A549 (cell line): ENCODE data around the gene LIG1. TPM values are rescaled to one million over a fixed set of nuclear protein-coding genes. Genes with fewer than 3 reads are reported as not detected.

Experiments used
- ATAC-seq, 2 experiments: fragments of 200-7000 bp in 1 of 2; fragments of >200 bp in 1 of 2; cut with Nextera tagmentation in 1 of 2; cut with Tn5 transposase in 1 of 2; 3 replicates each; pipeline versions ENCODE4 v1.8.0 to v1.9.1; 2018 to 2020; ENCODE audit warnings: mild to moderate bottlenecking in 1 of 2, moderate library complexity in 1 of 2
- CTCF ChIA-PET: fragments of 300-600 bp; sonication (Branson Sonifier 250); formaldehyde crosslinking; extraction: SDS; loops from one replicate; lab custom pipeline; 2021; ENCODE audit warnings: antibody characterized with exemption, inconsistent platforms; lab: Yijun Ruan, JAX
- POLR2A ChIA-PET: fragments of 350-600 bp; formaldehyde crosslinking; extraction: SDS; loops from one replicate; lab custom pipeline; 2021; ENCODE audit warnings: antibody characterized with exemption, inconsistent platforms; lab: Yijun Ruan, JAX
- DNase-seq, 2 experiments: peaks; one replicate each; pipeline versions ENCODE4 v3.0.0 to v3.0.0-alpha.2; 2011 to 2016; ENCODE audit warnings: low read depth in 1 of 2, low spot score in 1 of 2
- FAIRE-seq: peaks from 2 replicates; lab custom pipeline; 2011; peaks lifted over from hg19 to GRCh38; lab: Jason Lieb, UNC
- H3K27ac ChIP-seq, 2 experiments: fragments of >200 bp; sonication (Bioruptor Twin); formaldehyde crosslinking; 3 replicates each; pipeline ENCODE4 v1.5.1; 2016 to 2017
- H3K4me1 ChIP-seq: fragments of >200 bp; sonication (Bioruptor Twin); formaldehyde crosslinking; 3 replicates; pipeline ENCODE4 v1.6.1; 2016
- H3K4me2 ChIP-seq: fragments of >200 bp; sonication (Bioruptor Twin); formaldehyde crosslinking; 3 replicates; pipeline ENCODE4 v1.6.1; 2016
- H3K4me3 ChIP-seq: fragments of >200 bp; sonication (Bioruptor Twin); formaldehyde crosslinking; 3 replicates; pipeline ENCODE4 v1.5.1; 2016
- H3K9me3 ChIP-seq: fragments of >200 bp; sonication (Bioruptor Twin); formaldehyde crosslinking; 3 replicates; pipeline ENCODE4 v1.6.1; 2016
- CHD2 ChIP-seq: fragments of 150-350 bp; IDR thresholded peaks from 2 replicates; pipeline ENCODE4 v1.6.1; 2014; ENCODE audit warnings: low read length; ENCODE audit not compliant: partially characterized antibody
- CHD4 ChIP-seq: fragments of 200-600 bp; sonication (generic); IDR thresholded peaks from 2 replicates; pipeline ENCODE4 v1.6.1; 2016; ENCODE audit warnings: antibody characterized with exemption, mild to moderate bottlenecking, borderline replicate concordance
- CTCF ChIP-seq: fragments of >200 bp; sonication (Bioruptor Twin); formaldehyde crosslinking; IDR thresholded peaks from 3 replicates; pipeline ENCODE4 v1.5.1; 2016
- EHMT2 ChIP-seq: fragments of 200-600 bp; sonication (generic); IDR thresholded peaks from 2 replicates; pipeline ENCODE4 v1.6.1; 2016; ENCODE audit warnings: antibody characterized with exemption, low read depth, mild to moderate bottlenecking, moderate library complexity
- EP300 ChIP-seq, 2 experiments: fragments of >200 bp; sonication (Bioruptor Twin); formaldehyde crosslinking; IDR thresholded peaks; 2 replicates in 1 of 2; 3 replicates in 1 of 2; pipeline ENCODE4 v1.6.1; 2016 to 2017
- ESRRA ChIP-seq: fragments of 150-350 bp; IDR thresholded peaks from 2 replicates; pipeline ENCODE4 v1.6.1; 2014; ENCODE audit warnings: mild to moderate bottlenecking, low read length, borderline replicate concordance
- FOSL2 ChIP-seq, 2 experiments: fragments of 450-650 bp in 1 of 2; fragments of >200 bp in 1 of 2; sonication (Bioruptor Twin) in 1 of 2; formaldehyde crosslinking; IDR thresholded peaks; 2 replicates each; pipeline versions ENCODE4 v1.5.0 to v1.6.1; 2016 to 2020; ENCODE audit warnings: mild to moderate bottlenecking in 1 of 2, moderate library complexity in 1 of 2
- FOXS1 ChIP-seq: fragments of 250-450 bp; sonication (Bioruptor Pico); IDR thresholded peaks from 2 replicates; pipeline ENCODE4 v1.5.0; 2020; ENCODE audit warnings: mild to moderate bottlenecking, moderate library complexity
- HEYL ChIP-seq: fragments of 250-450 bp; sonication (Bioruptor Pico); IDR thresholded peaks from 2 replicates; pipeline ENCODE4 v1.8.0; 2021; ENCODE audit warnings: mild to moderate bottlenecking, moderate library complexity
- JUN ChIP-seq, 2 experiments: fragments of >200 bp; sonication (Bioruptor Twin); formaldehyde crosslinking; IDR thresholded peaks; 2 replicates in 1 of 2; 3 replicates in 1 of 2; pipeline ENCODE4 v1.6.1; 2016 to 2017
- JUNB ChIP-seq: fragments of >200 bp; sonication (Bioruptor Twin); formaldehyde crosslinking; IDR thresholded peaks from 2 replicates; pipeline ENCODE4 v1.6.1; 2016
- MAX ChIP-seq: IDR thresholded peaks from 2 replicates; pipeline ENCODE4 v1.6.1; 2012
- MAZ ChIP-seq: fragments of 150-350 bp; IDR thresholded peaks from 2 replicates; pipeline ENCODE4 v1.6.1; 2014; ENCODE audit warnings: antibody characterized with exemption, low read depth, low read length, borderline replicate concordance
- MYC ChIP-seq: IDR thresholded peaks from 2 replicates; pipeline ENCODE4 v1.6.1; 2012; ENCODE audit warnings: mild to moderate bottlenecking, inconsistent platforms, low read length, improper control_type of control experiment, borderline replicate concordance
- NFE2L2 ChIP-seq: fragments of 150-350 bp; conservative IDR thresholded peaks from 2 replicates; pipeline ENCODE4 v1.6.1; 2014; ENCODE audit warnings: low read length
- PBX3 ChIP-seq: IDR thresholded peaks from 2 replicates; pipeline ENCODE4 v1.6.1; 2012
- PHF8 ChIP-seq: fragments of 200-600 bp; sonication (generic); IDR thresholded peaks from 2 replicates; pipeline ENCODE4 v1.6.1; 2016; ENCODE audit warnings: low read depth, mild to moderate bottlenecking, antibody characterized with exemption, moderate library complexity, borderline replicate concordance
- RFX5 ChIP-seq: fragments of 450-650 bp; IDR thresholded peaks from 2 replicates; pipeline ENCODE4 v1.7.1; 2014; ENCODE audit warnings: antibody characterized with exemption, mild to moderate bottlenecking, moderate library complexity
- SMC3 ChIP-seq: fragments of >200 bp; sonication (Bioruptor Twin); formaldehyde crosslinking; IDR thresholded peaks from 3 replicates; pipeline ENCODE4 v1.6.1; 2018; ENCODE audit warnings: inconsistent platforms
- TFCP2L1 ChIP-seq: fragments of 250-450 bp; sonication (Bioruptor Pico); IDR thresholded peaks from 2 replicates; pipeline ENCODE4 v1.5.0; 2021; ENCODE audit warnings: mild to moderate bottlenecking
- USF2 ChIP-seq: fragments of 450-650 bp; IDR thresholded peaks from 2 replicates; pipeline ENCODE4 v1.6.1; 2014; ENCODE audit warnings: antibody characterized with exemption
- ZC3H11A ChIP-seq: fragments of 450-650 bp; IDR thresholded peaks from 2 replicates; pipeline ENCODE4 v1.6.1; 2014; ENCODE audit warnings: antibody characterized with exemption, mild to moderate bottlenecking
- WGBS: methylation state at CpG from one replicate; pipeline ENCODE4 v1.1.6; 2017; ENCODE audit errors: missing lambda C conversion rate; 5-methylcytosine and 5-hydroxymethylcytosine counted together
- polyA plus RNA-seq, 4 experiments: library from polyadenylated mRNA; depleted of rRNA in 3 of 4; stranded (reverse); fragments of >200 nt; fragmentation: RNase III in 1 of 4; extraction: RNeasy Plus Mini Kit Qiagen cat#74134 plus additional on column Dnase treatment in 1 of 4; gene quantifications; 2 replicates in 3 of 4; 3 replicates in 1 of 4; pipeline ENCODE4 v1.2.3, GENCODE V29; 2011 to 2017

The LIG1 gene
- polyA plus RNA-seq, 2 of the 4 experiments (the other 2 are of a cell fraction), result 54.9 to 101 TPM

- DNase-seq (no peak), FAIRE-seq (no peak), ATAC-seq (no peak)
- H3K9me3 ChIP-seq, result no peaks in the 10 kb centered on the region
- POLR2A ChIA-PET, result interaction anchor here (0.6 to 1.3 kb wide), 2 partner anchors 37 to 67 kb away, joined by 3 to 4 read pairs; partner anchors contain the start of gene PLA2G4C
- peaks cover 2% of the 10 kb centered on the region; the same call in 2 of the 3 replicates for H3K4me1 ChIP-seq
- no peak for TF ChIP-seq CHD4
- no peak for TF ChIP-seq JUN (IDR thresholded peaks at IDR 0.05)
- no peak for TF ChIP-seq EP300 (IDR thresholded peaks at IDR 0.05)
- no peak for TF ChIP-seq CHD2
- no peak for TF ChIP-seq ESRRA
- TF ChIP-seq SMC3, result no peak
- no peak for TF ChIP-seq TFCP2L1 (CRISPR knock-in tag)
- no peak for TF ChIP-seq MAX
- no peak for TF ChIP-seq JUNB
- no peak for TF ChIP-seq USF2
- no peak for TF ChIP-seq FOSL2 (IDR thresholded peaks at IDR 0.05)
- no peak for TF ChIP-seq FOSL2 (CRISPR knock-in tag; IDR thresholded peaks at IDR 0.05)
- no peak for TF ChIP-seq FOXS1 (CRISPR knock-in tag)
- no peak for TF ChIP-seq MYC
- TF ChIP-seq PHF8, result no peak
- TF ChIP-seq ZC3H11A, result no peak
- CTCF ChIA-PET, result interaction anchor here (0.6 to 17.3 kb wide), 6 partner anchors 8 to 185 kb away, joined by 3 to 281 read pairs (median 4); partner anchors contain the start of gene PLA2G4C
- no peak overlapping the region for H3K4me3 ChIP-seq
- WGBS, result 82% methylated on average over 4 of the region's 4 CpGs
- no peak overlapping the region for H3K27ac ChIP-seq
- H3K4me2 ChIP-seq, result no peak overlapping the region
Measured at GRCh38 chr19:48147597-48148175, 22.5 kb downstream of the LIG1 start.

GRCh38 chr19:48139053-48139452, 31.1 kb downstream of the LIG1 start:
- no peak for DNase-seq
- Histone ChIP-seq H3K4me2 (no peak overlapping the region), H3K27ac (no peak overlapping the region), H3K4me1 (no peaks in the 10 kb centered on the region), H3K4me3 (no peak overlapping the region), H3K9me3 (no peaks in the 10 kb centered on the region)
- no peak for TF ChIP-seq PBX3
- no peak for TF ChIP-seq ZC3H11A
- TF ChIP-seq RFX5, result no peak
- no peak for TF ChIP-seq EP300 (IDR thresholded peaks at IDR 0.05)
- TF ChIP-seq HEYL (CRISPR knock-in tag), result no peak
- TF ChIP-seq NFE2L2, result no peak
- no peak for TF ChIP-seq SMC3
- TF ChIP-seq JUNB, result no peak
- no peak for TF ChIP-seq CTCF
- FAIRE-seq, result no peak
- CTCF ChIA-PET, result interaction anchor here (0.9 to 2.8 kb wide), 5 partner anchors 13 to 176 kb away, joined by 4 to 20 read pairs (median 6); no protein-coding TSS in a partner anchor
- WGBS, result 90% methylated on average over 6 of the region's 6 CpGs
- no peak for ATAC-seq
- POLR2A ChIA-PET, result no interaction called here

- no peak for DNase-seq
- Histone ChIP-seq H3K4me1 (no peaks in the 10 kb centered on the region), H3K27ac (no peak overlapping the region), H3K9me3 (no peaks in the 10 kb centered on the region), H3K4me3 (no peak overlapping the region), H3K4me2 (no peak overlapping the region)
- ChIA-PET CTCF (interaction anchor here (0.6 to 4.0 kb wide), 6 partner anchors 15 to 174 kb away, joined by 3 to 11 read pairs (median 6); partner anchors contain the start of gene PLA2G4C), POLR2A (no interaction called here)
- no peak for ATAC-seq
- FAIRE-seq, result no peak
- 95% methylated on average over 26 of the region's 26 CpGs for WGBS
- TF ChIP-seq MYC (no peak), MAZ (no peak), EHMT2 (no peak)
Measured at GRCh38 chr19:48137411-48137810, 32.7 kb downstream of the LIG1 start.
